ENCODE results near the gene KCNA5. TPM values are rescaled to one million over a fixed set of nuclear protein-coding genes. Genes with fewer than 3 reads are reported as not detected.

Gene KCNA5
- total RNA-seq, 1 experiment from 2014 or later = not detected

DNA sequence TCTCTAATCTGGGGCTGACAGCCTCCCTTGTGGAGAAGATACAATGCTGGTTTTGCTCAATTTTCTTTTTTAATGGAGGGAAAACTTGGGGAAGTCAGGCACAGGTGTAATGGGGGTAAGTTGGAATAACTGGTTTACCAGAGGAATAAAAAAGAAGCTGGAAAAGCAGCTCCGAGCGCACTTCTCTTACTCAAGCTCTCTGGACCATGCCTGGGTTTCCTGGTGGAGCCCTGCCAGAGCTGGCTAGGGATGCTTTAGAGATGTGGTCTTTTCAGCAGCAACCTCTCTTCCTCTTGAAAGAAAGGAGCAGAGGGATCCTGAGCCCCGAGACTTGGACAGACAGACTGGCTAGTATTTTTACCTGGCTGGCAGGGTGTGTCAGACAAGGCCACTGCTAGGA, 3.9 kb upstream of the KCNA5 start:
- Histone ChIP-seq H3K27me3 (replicated peaks; ENCODE audit: insufficient read depth, low read depth, low read length, poor library complexity) (peaks cover 75% of the 10 kb centered on the region), H3K4me1 (ENCODE audit: insufficient read depth, low read length, poor library complexity, severe bottlenecking) (no peaks in the 10 kb centered on the region), H3K36me3 (ENCODE audit: insufficient read depth, low read length, poor library complexity, severe bottlenecking) (no peaks in the 10 kb centered on the region), H3K27ac (ENCODE audit: low read depth, low read length, poor library complexity, severe bottlenecking) (no peak overlapping the region), H3K4me3 (ENCODE audit: low read depth, low read length, poor library complexity, severe bottlenecking) (no peak overlapping the region), H3K9me3 (ENCODE audit: low read depth, low read length, poor library complexity, severe bottlenecking) (no peaks in the 10 kb centered on the region)
- POLR2A ChIA-PET (ENCODE audit: low non-redundant PET) = no interaction called here
- CTCF ChIA-PET = no interaction called here
- intact Hi-C loops (cut with micrococcal nuclease; ENCODE audit: unreplicated experiment) = no loop called here
- no peak for DNase-seq (ENCODE audit: low spot score)
- no peak for TF ChIP-seq EZH2 (IDR thresholded peaks at IDR 0.05; ENCODE audit: borderline replicate concordance, low read depth, low read length, poor library complexity, severe bottlenecking)
- TF ChIP-seq, protein P1, sequence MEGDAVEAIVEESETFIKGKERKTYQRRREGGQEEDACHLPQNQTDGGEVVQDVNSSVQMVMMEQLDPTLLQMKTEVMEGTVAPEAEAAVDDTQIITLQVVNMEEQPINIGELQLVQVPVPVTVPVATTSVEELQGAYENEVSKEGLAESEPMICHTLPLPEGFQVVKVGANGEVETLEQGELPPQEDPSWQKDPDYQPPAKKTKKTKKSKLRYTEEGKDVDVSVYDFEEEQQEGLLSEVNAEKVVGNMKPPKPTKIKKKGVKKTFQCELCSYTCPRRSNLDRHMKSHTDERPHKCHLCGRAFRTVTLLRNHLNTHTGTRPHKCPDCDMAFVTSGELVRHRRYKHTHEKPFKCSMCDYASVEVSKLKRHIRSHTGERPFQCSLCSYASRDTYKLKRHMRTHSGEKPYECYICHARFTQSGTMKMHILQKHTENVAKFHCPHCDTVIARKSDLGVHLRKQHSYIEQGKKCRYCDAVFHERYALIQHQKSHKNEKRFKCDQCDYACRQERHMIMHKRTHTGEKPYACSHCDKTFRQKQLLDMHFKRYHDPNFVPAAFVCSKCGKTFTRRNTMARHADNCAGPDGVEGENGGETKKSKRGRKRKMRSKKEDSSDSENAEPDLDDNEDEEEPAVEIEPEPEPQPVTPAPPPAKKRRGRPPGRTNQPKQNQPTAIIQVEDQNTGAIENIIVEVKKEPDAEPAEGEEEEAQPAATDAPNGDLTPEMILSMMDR (conservative IDR thresholded peaks at IDR 0.05; ENCODE audit: low read depth, low read length) = no peak
- no TSS peak for BruUV-seq (replicated peaks)

GRCh38 chr12:5040368-5040767, 3.3 kb upstream of the KCNA5 start:
- intact Hi-C loops (cut with micrococcal nuclease; ENCODE audit: unreplicated experiment) = no loop called here
- ChIA-PET CTCF (no interaction called here), POLR2A (ENCODE audit: low non-redundant PET) (no interaction called here)
- DNase-seq (ENCODE audit: low spot score) = no peak
- BruUV-seq (replicated peaks) = no TSS peak
- no peaks in the 10 kb centered on the region for H3K4me1 ChIP-seq (ENCODE audit: insufficient read depth, low read length, poor library complexity, severe bottlenecking)
- H3K27ac ChIP-seq (ENCODE audit: low read depth, low read length, poor library complexity, severe bottlenecking) = no peak overlapping the region
- no peak for TF ChIP-seq EZH2 (IDR thresholded peaks at IDR 0.05; ENCODE audit: borderline replicate concordance, low read depth, low read length, poor library complexity, severe bottlenecking)
- TF ChIP-seq, protein P1 (conservative IDR thresholded peaks at IDR 0.05; ENCODE audit: low read depth, low read length) = no peak
- H3K4me3 ChIP-seq (ENCODE audit: low read depth, low read length, poor library complexity, severe bottlenecking) = no peak overlapping the region
- H3K9me3 ChIP-seq (ENCODE audit: low read depth, low read length, poor library complexity, severe bottlenecking) = no peaks in the 10 kb centered on the region
- no peaks in the 10 kb centered on the region for H3K36me3 ChIP-seq (ENCODE audit: insufficient read depth, low read length, poor library complexity, severe bottlenecking)
- H3K27me3 ChIP-seq (replicated peaks; ENCODE audit: insufficient read depth, low read depth, low read length, poor library complexity) = peaks cover 75% of the 10 kb centered on the region

DNA sequence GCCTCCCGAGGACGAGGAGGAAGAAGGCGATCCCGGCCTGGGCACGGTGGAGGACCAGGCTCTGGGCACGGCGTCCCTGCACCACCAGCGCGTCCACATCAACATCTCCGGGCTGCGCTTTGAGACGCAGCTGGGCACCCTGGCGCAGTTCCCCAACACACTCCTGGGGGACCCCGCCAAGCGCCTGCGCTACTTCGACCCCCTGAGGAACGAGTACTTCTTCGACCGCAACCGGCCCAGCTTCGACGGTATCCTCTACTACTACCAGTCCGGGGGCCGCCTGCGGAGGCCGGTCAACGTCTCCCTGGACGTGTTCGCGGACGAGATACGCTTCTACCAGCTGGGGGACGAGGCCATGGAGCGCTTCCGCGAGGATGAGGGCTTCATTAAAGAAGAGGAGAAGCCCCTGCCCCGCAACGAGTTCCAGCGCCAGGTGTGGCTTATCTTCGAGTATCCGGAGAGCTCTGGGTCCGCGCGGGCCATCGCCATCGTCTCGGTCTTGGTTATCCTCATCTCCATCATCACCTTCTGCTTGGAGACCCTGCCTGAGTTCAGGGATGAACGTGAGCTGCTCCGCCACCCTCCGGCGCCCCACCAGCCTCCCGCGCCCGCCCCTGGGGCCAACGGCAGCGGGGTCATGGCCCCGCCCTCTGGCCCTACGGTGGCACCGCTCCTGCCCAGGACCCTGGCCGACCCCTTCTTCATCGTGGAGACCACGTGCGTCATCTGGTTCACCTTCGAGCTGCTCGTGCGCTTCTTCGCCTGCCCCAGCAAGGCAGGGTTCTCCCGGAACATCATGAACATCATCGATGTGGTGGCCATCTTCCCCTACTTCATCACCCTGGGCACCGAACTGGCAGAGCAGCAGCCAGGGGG, 979 bp downstream of the KCNA5 start:
- peaks cover 84% of the 10 kb centered on the region for H3K27me3 ChIP-seq (replicated peaks; ENCODE audit: insufficient read depth, low read depth, low read length, poor library complexity)
- POLR2A ChIA-PET (ENCODE audit: low non-redundant PET) = no interaction called here
- BruUV-seq (replicated peaks) = no TSS peak
- TF ChIP-seq, protein P1 (conservative IDR thresholded peaks at IDR 0.05; ENCODE audit: low read depth, low read length) = no peak
- no peak for TF ChIP-seq EZH2 (IDR thresholded peaks at IDR 0.05; ENCODE audit: borderline replicate concordance, low read depth, low read length, poor library complexity, severe bottlenecking)
- no peak overlapping the region for H3K4me3 ChIP-seq (ENCODE audit: low read depth, low read length, poor library complexity, severe bottlenecking)
- intact Hi-C loops (cut with micrococcal nuclease; ENCODE audit: unreplicated experiment) = no loop called here
- no peaks in the 10 kb centered on the region for H3K9me3 ChIP-seq (ENCODE audit: low read depth, low read length, poor library complexity, severe bottlenecking)
- CTCF ChIA-PET = interaction anchor here (0.6 kb wide), 1 partner anchor 190 kb away, joined by 3 read pairs; no protein-coding TSS in a partner anchor
- H3K4me1 ChIP-seq (ENCODE audit: insufficient read depth, low read length, poor library complexity, severe bottlenecking) = no peaks in the 10 kb centered on the region
- DNase-seq (ENCODE audit: low spot score) = no peak
- H3K27ac ChIP-seq (ENCODE audit: low read depth, low read length, poor library complexity, severe bottlenecking) = no peak overlapping the region
- H3K36me3 ChIP-seq (ENCODE audit: insufficient read depth, low read length, poor library complexity, severe bottlenecking) = no peaks in the 10 kb centered on the region

Data from A673 (cell line).